ENCODE data around the gene CLDN5.

DNA sequence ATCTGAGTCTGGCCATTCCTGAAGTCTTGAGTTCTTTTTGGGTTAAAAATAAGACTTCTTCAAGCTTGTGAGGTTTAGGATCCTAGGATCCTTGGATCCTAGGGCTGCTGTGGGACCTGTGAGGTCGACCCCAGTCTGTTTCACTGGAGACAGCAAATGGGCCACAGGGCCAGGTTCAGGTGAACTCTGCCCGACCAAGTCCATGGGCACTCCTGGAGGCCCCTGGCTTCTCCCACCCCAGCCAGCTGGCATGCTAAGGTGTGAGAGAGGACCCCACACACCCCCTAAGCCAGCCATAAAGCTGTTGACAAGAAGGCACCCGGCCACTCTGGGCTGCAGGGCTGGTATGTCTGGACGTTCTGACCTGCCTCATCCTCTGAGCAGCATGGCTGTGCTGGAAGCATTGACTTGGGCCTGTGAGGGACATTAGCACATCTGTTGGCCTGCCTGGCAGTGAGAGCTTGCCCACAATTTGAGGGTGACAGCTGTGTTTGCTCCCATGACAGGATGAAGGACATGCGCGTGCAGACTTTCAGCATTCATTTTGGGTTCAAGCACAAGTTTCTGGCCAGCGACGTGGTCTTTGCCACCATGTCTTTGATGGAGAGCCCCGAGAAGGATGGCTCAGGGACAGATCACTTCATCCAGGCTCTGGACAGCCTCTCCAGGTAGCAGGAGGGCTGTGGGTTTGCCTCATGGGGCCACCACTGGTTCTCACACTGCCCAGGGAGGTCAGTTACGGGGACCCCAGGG is 16.0 kb downstream of the CLDN5 start:
- no peak for TF ChIP-seq POLR2A (IDR thresholded peaks at IDR 0.05; ENCODE audit: control extremely low read depth in 1 of 2, low read depth in 2 of 2, low read length in 2 of 2)
- TF ChIP-seq, protein P1, sequence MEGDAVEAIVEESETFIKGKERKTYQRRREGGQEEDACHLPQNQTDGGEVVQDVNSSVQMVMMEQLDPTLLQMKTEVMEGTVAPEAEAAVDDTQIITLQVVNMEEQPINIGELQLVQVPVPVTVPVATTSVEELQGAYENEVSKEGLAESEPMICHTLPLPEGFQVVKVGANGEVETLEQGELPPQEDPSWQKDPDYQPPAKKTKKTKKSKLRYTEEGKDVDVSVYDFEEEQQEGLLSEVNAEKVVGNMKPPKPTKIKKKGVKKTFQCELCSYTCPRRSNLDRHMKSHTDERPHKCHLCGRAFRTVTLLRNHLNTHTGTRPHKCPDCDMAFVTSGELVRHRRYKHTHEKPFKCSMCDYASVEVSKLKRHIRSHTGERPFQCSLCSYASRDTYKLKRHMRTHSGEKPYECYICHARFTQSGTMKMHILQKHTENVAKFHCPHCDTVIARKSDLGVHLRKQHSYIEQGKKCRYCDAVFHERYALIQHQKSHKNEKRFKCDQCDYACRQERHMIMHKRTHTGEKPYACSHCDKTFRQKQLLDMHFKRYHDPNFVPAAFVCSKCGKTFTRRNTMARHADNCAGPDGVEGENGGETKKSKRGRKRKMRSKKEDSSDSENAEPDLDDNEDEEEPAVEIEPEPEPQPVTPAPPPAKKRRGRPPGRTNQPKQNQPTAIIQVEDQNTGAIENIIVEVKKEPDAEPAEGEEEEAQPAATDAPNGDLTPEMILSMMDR (IDR thresholded peaks at IDR 0.05; ENCODE audit: control extremely low read depth in 1 of 3, insufficient read depth in 1 of 3, low read depth in 1 of 3, low read length in 3 of 3): no peak
- no peak for TF ChIP-seq EP300 (IDR thresholded peaks at IDR 0.05; ENCODE audit: borderline replicate concordance in 1 of 2, low read depth in 2 of 2, low read length in 2 of 2)
- TF ChIP-seq EGR1 (IDR thresholded peaks at IDR 0.05; ENCODE audit: borderline replicate concordance, low read depth, low read length): no peak
- TF ChIP-seq, protein P2, sequence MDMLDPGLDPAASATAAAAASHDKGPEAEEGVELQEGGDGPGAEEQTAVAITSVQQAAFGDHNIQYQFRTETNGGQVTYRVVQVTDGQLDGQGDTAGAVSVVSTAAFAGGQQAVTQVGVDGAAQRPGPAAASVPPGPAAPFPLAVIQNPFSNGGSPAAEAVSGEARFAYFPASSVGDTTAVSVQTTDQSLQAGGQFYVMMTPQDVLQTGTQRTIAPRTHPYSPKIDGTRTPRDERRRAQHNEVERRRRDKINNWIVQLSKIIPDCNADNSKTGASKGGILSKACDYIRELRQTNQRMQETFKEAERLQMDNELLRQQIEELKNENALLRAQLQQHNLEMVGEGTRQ (IDR thresholded peaks at IDR 0.05; ENCODE audit: low read length): no peak
- no peak for TF ChIP-seq GTF2F1 (IDR thresholded peaks at IDR 0.05; ENCODE audit: borderline replicate concordance, low read depth, low read length)
- no peak for TF ChIP-seq HDAC2 (IDR thresholded peaks at IDR 0.05; ENCODE audit: borderline replicate concordance in 1 of 2, low read depth in 2 of 2, low read length in 2 of 2)
- TF ChIP-seq, protein P3, sequence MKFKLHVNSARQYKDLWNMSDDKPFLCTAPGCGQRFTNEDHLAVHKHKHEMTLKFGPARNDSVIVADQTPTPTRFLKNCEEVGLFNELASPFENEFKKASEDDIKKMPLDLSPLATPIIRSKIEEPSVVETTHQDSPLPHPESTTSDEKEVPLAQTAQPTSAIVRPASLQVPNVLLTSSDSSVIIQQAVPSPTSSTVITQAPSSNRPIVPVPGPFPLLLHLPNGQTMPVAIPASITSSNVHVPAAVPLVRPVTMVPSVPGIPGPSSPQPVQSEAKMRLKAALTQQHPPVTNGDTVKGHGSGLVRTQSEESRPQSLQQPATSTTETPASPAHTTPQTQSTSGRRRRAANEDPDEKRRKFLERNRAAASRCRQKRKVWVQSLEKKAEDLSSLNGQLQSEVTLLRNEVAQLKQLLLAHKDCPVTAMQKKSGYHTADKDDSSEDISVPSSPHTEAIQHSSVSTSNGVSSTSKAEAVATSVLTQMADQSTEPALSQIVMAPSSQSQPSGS (IDR thresholded peaks at IDR 0.05; ENCODE audit: low read length): no peak
- no peak for TF ChIP-seq MAFK (IDR thresholded peaks at IDR 0.05; ENCODE audit: low read depth, low read length)
- no peak for TF ChIP-seq TAF1 (IDR thresholded peaks at IDR 0.05; ENCODE audit: low read depth, low read length)

All from H1 (cell line).